Measurements from ENCODE around the gene CAMK2G. TPM values are rescaled to one million over a fixed set of nuclear protein-coding genes. Genes with fewer than 3 reads are reported as not detected.

Gene CAMK2G
- total RNA-seq, 1 experiment from 2014 or later = 179 TPM

- TF ChIP-seq CTCF (conservative IDR thresholded peaks at IDR 0.05; ENCODE audit: low read depth, low read length) = no peak
- TF ChIP-seq EZH2 (IDR thresholded peaks at IDR 0.05; ENCODE audit: low read length, unreplicated experiment) = no peak
- TF ChIP-seq EZH2phosphoT487 (IDR thresholded peaks at IDR 0.05; ENCODE audit: borderline replicate concordance, low read length) = no peak
- intact Hi-C loops (cut with micrococcal nuclease) = no loop called here
- H3K4me2 ChIP-seq (ENCODE audit: low read length) = no peak overlapping the region
- H3K9ac ChIP-seq (ENCODE audit: low read length) = no peak overlapping the region
- peaks cover 23% of the 10 kb centered on the region for H3F3A ChIP-seq (ENCODE audit: low read length, unreplicated experiment)
- CTCF ChIA-PET = interaction anchor here (0.7 to 1.5 kb wide), 4 partner anchors 13 to 69 kb away, joined by 3 to 4 read pairs (median 3); no protein-coding TSS in a partner anchor
- no peaks in the 10 kb centered on the region for H3K9me2 ChIP-seq (replicated peaks; ENCODE audit: low read length)
- H3K27me3 ChIP-seq (ENCODE audit: low read length) = no peaks in the 10 kb centered on the region
- H3K4me1 ChIP-seq (ENCODE audit: insufficient read depth, low read length) = peaks cover 54% of the 10 kb centered on the region
- no peaks in the 10 kb centered on the region for H3K36me3 ChIP-seq (ENCODE audit: low read depth, low read length)
- H3K27ac ChIP-seq (ENCODE audit: low read length) = no peak overlapping the region
- no peak overlapping the region for H3K4me3 ChIP-seq (ENCODE audit: low read length)
- no peak for DNase-seq
- H4K20me1 ChIP-seq (ENCODE audit: low read length) = no peaks in the 10 kb centered on the region
- H2AFZ ChIP-seq (ENCODE audit: low read length) = no peak overlapping the region
- POLR2A ChIA-PET (ENCODE audit: unreplicated experiment) = no interaction called here
- no TSS peak for BruUV-seq (replicated peaks)
- no peaks in the 10 kb centered on the region for H3K9me3 ChIP-seq (ENCODE audit: low read length)
- no peaks in the 10 kb centered on the region for H3K79me2 ChIP-seq (ENCODE audit: low read length)
- ATAC-seq = no peak
Measured at GRCh38 chr10:73884017-73884416, 9.7 kb upstream of the CAMK2G start.

GRCh38 chr10:73881221-73881919, 7.0 kb upstream of the CAMK2G start:
- ATAC-seq (no peak), DNase-seq (peak; percentile 64)
- Histone ChIP-seq H3K79me2 (ENCODE audit: low read length) (no peaks in the 10 kb centered on the region), H4K20me1 (ENCODE audit: low read length) (no peaks in the 10 kb centered on the region), H3K36me3 (ENCODE audit: low read depth, low read length) (no peaks in the 10 kb centered on the region), H3K4me3 (ENCODE audit: low read length) (no peak overlapping the region), H3K9ac (ENCODE audit: low read length) (no peak overlapping the region), H2AFZ (ENCODE audit: low read length) (no peak overlapping the region), H3K9me3 (ENCODE audit: low read length) (no peaks in the 10 kb centered on the region), H3K27me3 (ENCODE audit: low read length) (no peaks in the 10 kb centered on the region), H3K9me2 (replicated peaks; ENCODE audit: low read length) (no peaks in the 10 kb centered on the region), H3K4me1 (ENCODE audit: insufficient read depth, low read length) (peaks cover 42% of the 10 kb centered on the region), H3K4me2 (ENCODE audit: low read length) (no peak overlapping the region), H3K27ac (ENCODE audit: low read length) (no peak overlapping the region), H3F3A (ENCODE audit: low read length, unreplicated experiment) (no peaks in the 10 kb centered on the region)
- ChIA-PET CTCF (interaction anchor here (0.5 to 1.1 kb wide), 3 partner anchors 32 to 59 kb away, joined by 3 to 5 read pairs (median 4); no protein-coding TSS in a partner anchor), POLR2A (ENCODE audit: unreplicated experiment) (interaction anchor here (0.5 kb wide), 1 partner anchor 263 kb away, joined by 3 read pairs; no protein-coding TSS in a partner anchor)
- intact Hi-C loops (cut with micrococcal nuclease) = no loop called here
- no TSS peak for BruUV-seq (replicated peaks)
- TF ChIP-seq CTCF (conservative IDR thresholded peaks at IDR 0.05; ENCODE audit: low read depth, low read length) = no peak
- TF ChIP-seq EZH2 (IDR thresholded peaks at IDR 0.05; ENCODE audit: low read length, unreplicated experiment) = no peak
- no peak for TF ChIP-seq EZH2phosphoT487 (IDR thresholded peaks at IDR 0.05; ENCODE audit: borderline replicate concordance, low read length)
